Duodenal mucosa (tissue), 2 donors: ENCODE measurements around the gene TESK2.
"Not testable (repeated sequence)": the region's sequence is repeated elsewhere in the genome, so short reads cannot be mapped to it uniquely, and the experiment has no call there.

Source experiments
- H3K27ac ChIP-seq: one replicate; pipeline ENCODE4 v1.7.0; 2013; ENCODE audit warnings: low read depth, low read length
- H3K27me3 ChIP-seq, 2 donors: one replicate each; pipeline ENCODE4 v1.7.0; 2013; ENCODE audit warnings: low read length in 2 of 2, control low read depth in 1 of 2; ENCODE audit not compliant: insufficient read depth in 2 of 2, control insufficient read depth in 1 of 2
- H3K36me3 ChIP-seq, 2 donors: one replicate each; pipeline ENCODE4 v1.7.0; 2013; ENCODE audit warnings: low read length in 2 of 2, control low read depth in 1 of 2; ENCODE audit not compliant: insufficient read depth in 2 of 2, control insufficient read depth in 1 of 2
- H3K4me1 ChIP-seq, 2 donors: one replicate each; pipeline ENCODE4 v1.7.0; 2013; ENCODE audit warnings: low read length in 2 of 2, control low read depth in 1 of 2; ENCODE audit not compliant: insufficient read depth in 2 of 2, control insufficient read depth in 1 of 2
- H3K4me3 ChIP-seq, 2 donors: one replicate each; pipeline ENCODE4 v1.7.0; 2013; ENCODE audit warnings: low read length in 2 of 2, low read depth in 1 of 2
- H3K9ac ChIP-seq, 2 donors: one replicate each; pipeline ENCODE4 v1.7.0; 2013; ENCODE audit warnings: low read length in 2 of 2, low read depth in 1 of 2
- H3K9me3 ChIP-seq, 2 donors: one replicate each; pipeline ENCODE4 v1.7.0; 2013; ENCODE audit warnings: low read length in 2 of 2, control low read depth in 1 of 2; ENCODE audit not compliant: control insufficient read depth in 1 of 2

The TESK2 gene

DNA sequence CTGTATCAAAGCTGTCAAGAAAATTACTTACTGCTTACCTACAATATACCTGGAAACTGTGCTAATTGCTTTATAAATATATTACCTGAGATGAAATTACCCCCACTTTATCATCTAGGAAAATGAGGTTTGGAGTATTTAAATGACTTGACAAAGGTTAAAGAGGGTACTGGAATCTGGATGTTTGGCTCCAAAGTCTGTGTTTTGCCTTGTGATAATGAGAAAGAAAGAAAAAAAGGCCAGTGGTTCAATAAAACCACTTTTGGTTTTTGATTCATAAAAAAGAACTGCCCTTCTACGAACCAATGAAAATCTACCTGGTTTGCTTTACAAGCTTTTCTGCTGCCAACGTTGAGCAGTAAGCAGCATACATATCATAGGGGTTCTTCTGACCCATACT is 89.4 kb downstream of the TESK2 start:
- no peaks in the 10 kb centered on the region for H3K36me3 ChIP-seq
- peaks cover 3 to 4% of the 10 kb centered on the region in 2 donors for H3K4me1 ChIP-seq
- H3K4me3 ChIP-seq, result no peak overlapping the region
- H3K9me3 ChIP-seq, result no peaks in the 10 kb centered on the region
- H3K27me3 ChIP-seq, result no peaks in the 10 kb centered on the region
- H3K27ac ChIP-seq, result no peak overlapping the region
- no peak overlapping the region for H3K9ac ChIP-seq

GRCh38 chr1:45400049-45400448 is 90.9 kb downstream of the TESK2 start:
- H3K4me1 ChIP-seq, result peaks cover 3 to 4% of the 10 kb centered on the region in 2 donors
- no peak overlapping the region for H3K4me3 ChIP-seq
- no peaks in the 10 kb centered on the region for H3K27me3 ChIP-seq
- no peaks in the 10 kb centered on the region for H3K9me3 ChIP-seq
- no peak overlapping the region for H3K27ac ChIP-seq
- H3K36me3 ChIP-seq, result no peaks in the 10 kb centered on the region
- H3K9ac ChIP-seq, result no peak overlapping the region

GRCh38 chr1:45397285-45397684 is 93.7 kb downstream of the TESK2 start:
- H3K4me1 ChIP-seq, result peaks cover 3 to 4% of the 10 kb centered on the region in 2 donors
- H3K27me3 ChIP-seq, result no peaks in the 10 kb centered on the region
- no peak overlapping the region for H3K9ac ChIP-seq
- no peaks in the 10 kb centered on the region for H3K36me3 ChIP-seq
- H3K9me3 ChIP-seq, result no peaks in the 10 kb centered on the region
- no peak overlapping the region for H3K27ac ChIP-seq
- H3K4me3 ChIP-seq, result no peak overlapping the region

DNA sequence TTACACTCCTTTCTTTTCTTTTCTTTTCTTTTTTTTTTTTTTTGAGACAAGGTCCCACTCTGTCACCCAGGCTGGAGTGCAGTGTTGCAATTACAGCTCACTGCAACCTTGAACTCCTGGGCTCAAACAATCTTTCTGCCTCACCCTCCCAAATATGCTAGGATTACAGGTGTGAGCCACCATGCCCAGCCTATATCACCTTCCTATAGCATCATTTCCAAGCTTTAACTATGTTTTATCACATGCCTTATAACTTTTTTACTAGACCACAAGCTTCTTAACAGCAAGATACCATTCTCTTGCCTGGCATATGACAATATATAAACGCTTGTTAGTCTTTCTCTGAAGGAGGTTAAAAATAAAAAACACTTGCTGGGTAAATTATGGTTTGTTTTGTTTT is 95.4 kb downstream of the TESK2 start:
- Histone ChIP-seq H3K27me3 (no peaks in the 10 kb centered on the region), H3K4me1 (peaks cover 0 to 3% of the 10 kb centered on the region in 2 donors)

GRCh38 chr1:45395051-45395450 is 95.9 kb downstream of the TESK2 start:
- H3K9me3 ChIP-seq, result no peaks in the 10 kb centered on the region
- H3K36me3 ChIP-seq, result no peaks in the 10 kb centered on the region

More for the DNA sequence above, 95.4 kb downstream of the TESK2 start:
- Histone ChIP-seq H3K27ac (no peak overlapping the region), H3K4me3 (no peak overlapping the region), H3K9me3 (no peaks in the 10 kb centered on the region), H3K9ac (no peak overlapping the region), H3K36me3 (no peaks in the 10 kb centered on the region)

DNA sequence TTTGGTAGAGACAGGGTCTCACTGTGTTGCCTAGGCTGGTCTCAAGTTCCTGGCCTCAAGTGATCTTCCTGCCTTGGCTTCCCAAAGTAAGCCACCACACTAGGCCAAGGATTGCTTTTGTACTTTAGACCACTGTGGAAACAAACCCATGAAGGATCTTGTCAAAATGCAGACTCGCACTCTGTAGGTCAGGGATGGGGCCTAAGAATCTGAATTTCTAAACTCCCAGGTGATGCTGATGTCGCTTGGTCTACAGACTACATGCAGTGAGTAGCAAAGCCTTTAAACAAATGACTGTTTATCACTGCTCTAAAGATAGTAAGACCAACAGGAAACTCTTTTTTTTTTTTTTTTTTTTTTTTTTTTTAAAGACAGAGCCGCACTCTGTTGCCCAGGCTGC is 96.6 kb downstream of the TESK2 start:
- no peaks in the 10 kb centered on the region for H3K27me3 ChIP-seq
- peaks cover 0 to 3% of the 10 kb centered on the region in 2 donors for H3K4me1 ChIP-seq
- H3K27ac ChIP-seq, result no peak overlapping the region
- H3K4me3 ChIP-seq, result no peak overlapping the region
- no peaks in the 10 kb centered on the region for H3K9me3 ChIP-seq
- H3K9ac ChIP-seq, result no peak overlapping the region
- H3K36me3 ChIP-seq, result no peaks in the 10 kb centered on the region

More at GRCh38 chr1:45395051-45395450, 95.9 kb downstream of the TESK2 start:
- Histone ChIP-seq H3K27me3 (no peaks in the 10 kb centered on the region), H3K9ac (no peak overlapping the region), H3K4me1 (peaks cover 0 to 3% of the 10 kb centered on the region in 2 donors), H3K4me3 (no peak overlapping the region), H3K27ac (no peak overlapping the region)

DNA sequence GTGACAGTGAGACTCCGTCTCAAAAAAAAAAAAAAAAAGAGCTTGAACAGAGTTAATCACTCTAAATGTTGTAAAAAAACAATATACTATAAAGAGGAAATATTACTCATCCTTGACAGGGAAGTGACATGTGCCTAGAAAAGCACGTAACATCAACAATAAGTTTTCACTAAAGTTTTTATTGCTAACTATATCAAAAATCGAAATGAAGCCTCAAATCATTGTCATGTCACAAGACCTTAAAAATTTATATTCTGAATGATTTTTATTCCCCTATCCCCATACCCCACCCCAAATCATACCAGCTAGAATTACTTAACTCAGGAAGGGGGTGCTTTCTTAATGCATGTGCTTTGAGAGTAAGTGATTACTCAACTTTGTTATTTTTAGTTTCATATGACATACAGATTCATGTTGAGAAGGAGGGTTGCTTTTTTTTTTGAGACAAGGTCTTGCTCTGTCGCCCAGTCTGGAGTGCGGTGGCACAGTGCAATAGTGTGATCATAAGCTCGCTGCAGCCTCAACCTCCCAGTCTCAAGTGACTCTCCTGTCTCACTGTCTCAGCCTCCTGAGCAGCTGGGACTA is 97.2 kb downstream of the TESK2 start:
- H3K27ac ChIP-seq, result no peak overlapping the region
- no peaks in the 10 kb centered on the region for H3K36me3 ChIP-seq
- no peaks in the 10 kb centered on the region for H3K9me3 ChIP-seq
- H3K27me3 ChIP-seq, result no peaks in the 10 kb centered on the region
- no peak overlapping the region for H3K4me3 ChIP-seq
- peaks cover 0 to 3% of the 10 kb centered on the region in 2 donors for H3K4me1 ChIP-seq
- H3K9ac ChIP-seq, result no peak overlapping the region

GRCh38 chr1:45386219-45386618 is 104.7 kb downstream of the TESK2 start:
- no peak overlapping the region for H3K4me3 ChIP-seq
- H3K27me3 ChIP-seq, result no peaks in the 10 kb centered on the region
- no peaks in the 10 kb centered on the region for H3K9me3 ChIP-seq
- no peaks in the 10 kb centered on the region for H3K4me1 ChIP-seq
- H3K27ac ChIP-seq, result no peak overlapping the region
- no peaks in the 10 kb centered on the region for H3K36me3 ChIP-seq
- no peak overlapping the region for H3K9ac ChIP-seq

- Histone ChIP-seq H3K27ac (no peak overlapping the region), H3K36me3 (no peaks in the 10 kb centered on the region), H3K4me3 (no peak overlapping the region), H3K9me3 (no peaks in the 10 kb centered on the region), H3K4me1 (no peaks in the 10 kb centered on the region), H3K9ac (no peak overlapping the region), H3K27me3 (no peaks in the 10 kb centered on the region)
Observed at GRCh38 chr1:45385302-45385701, 105.7 kb downstream of the TESK2 start.

- not testable (repeated sequence) for H3K27me3 ChIP-seq, H3K9ac ChIP-seq, H3K9me3 ChIP-seq, H3K4me1 ChIP-seq, H3K27ac ChIP-seq, H3K36me3 ChIP-seq, H3K4me3 ChIP-seq
Observed at GRCh38 chr1:45384213-45384612, 106.8 kb downstream of the TESK2 start.

DNA sequence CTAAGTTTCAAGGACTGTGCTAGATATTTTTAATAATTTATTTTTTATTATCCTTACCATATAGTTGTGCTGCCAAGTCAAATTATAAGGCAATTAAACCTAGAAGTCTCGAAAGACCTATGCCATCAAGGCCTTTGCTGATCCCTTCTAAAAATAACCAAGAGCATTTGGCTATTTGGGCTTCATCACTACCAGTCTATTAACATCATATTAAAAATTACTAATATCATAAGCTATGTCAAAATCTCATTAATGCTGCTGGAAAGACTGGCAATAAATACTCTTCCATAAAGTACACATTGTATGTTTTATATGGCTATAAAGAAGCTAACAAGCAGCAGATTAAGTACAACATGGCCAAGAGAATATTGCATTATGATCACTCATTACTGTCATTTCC is 107.8 kb downstream of the TESK2 start:
- H3K4me1 ChIP-seq, result no peaks in the 10 kb centered on the region
- no peak overlapping the region for H3K27ac ChIP-seq
- no peaks in the 10 kb centered on the region for H3K9me3 ChIP-seq
- no peak overlapping the region for H3K9ac ChIP-seq
- no peak overlapping the region for H3K4me3 ChIP-seq
- H3K27me3 ChIP-seq, result no peaks in the 10 kb centered on the region
- no peaks in the 10 kb centered on the region for H3K36me3 ChIP-seq
